ENCODE measurements around the gene ATXN1. TPM values are rescaled to one million over a fixed set of nuclear protein-coding genes. Genes with fewer than 3 reads are reported as not detected.
A peak's percentile ranks its signal among the peaks of the same experiment; 100 is the strongest.

ATXN1 gene
- total and polyA plus RNA-seq, 2 of the 8 experiments (the other 6 are each of a cell fraction or from before 2014, with no cell fraction given), result 1.6 to 4.0 TPM

DNA sequence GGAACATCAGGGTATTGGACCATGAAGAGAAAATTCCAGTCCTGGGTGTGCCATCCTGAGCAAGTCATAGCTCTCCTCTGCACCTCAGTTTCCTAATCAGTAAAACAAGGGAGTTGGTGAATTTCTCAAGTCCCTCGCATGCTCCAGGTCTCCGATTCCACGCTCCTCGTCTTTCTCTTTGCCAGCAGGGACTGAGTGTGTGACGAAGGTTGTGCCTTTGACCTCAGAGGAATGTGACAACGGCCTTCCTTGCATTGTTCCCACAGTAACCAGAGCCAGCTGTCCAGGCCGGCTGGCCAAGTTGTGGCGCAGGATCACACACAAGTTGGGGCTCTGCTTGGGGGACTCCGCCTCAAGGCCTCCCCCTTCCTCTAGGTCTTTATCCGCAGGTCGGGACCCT is 217.3 kb downstream of the ATXN1 start:
- H3K9ac ChIP-seq (replicated peaks in 1 of 4; ENCODE audit: extremely low read depth in 1 of 4, low read depth in 3 of 4, low read length in 3 of 4), result no peak overlapping the region
- POLR2A ChIA-PET (ENCODE audit: partially characterized antibody), result no interaction called here
- FAIRE-seq, result no peak

More for the DNA sequence above, 217.3 kb downstream of the ATXN1 start:
- Histone ChIP-seq H3K27ac (ENCODE audit: low read depth, low read length) (no peak overlapping the region), H2BK15ac (ENCODE audit: low read length) (no peak overlapping the region), H2BK20ac (ENCODE audit: low read length) (no peak overlapping the region), H3K14ac (ENCODE audit: insufficient read length) (no peak overlapping the region), H2BK5ac (ENCODE audit: low read depth, low read length) (no peak overlapping the region), H3K23ac (ENCODE audit: insufficient read length) (no peak overlapping the region), H4K8ac (ENCODE audit: extremely low read depth, insufficient read depth, low read length) (no peak overlapping the region), H3K79me1 (ENCODE audit: low read depth, low read length) (no peaks in the 10 kb centered on the region), H2AFZ (ENCODE audit: low read length) (no peak overlapping the region), H3K4ac (replicated peaks; ENCODE audit: insufficient read length, low read depth, low read length) (no peak overlapping the region), H4K91ac (replicated peaks; ENCODE audit: insufficient read length, low read length) (no peak overlapping the region), H3K79me2 (ENCODE audit: control insufficient read depth in 1 of 2, insufficient read depth in 2 of 2, low read length in 2 of 2) (no peaks in the 10 kb centered on the region), H4K20me1 (replicated peaks in 1 of 2; ENCODE audit: control insufficient read depth in 1 of 2, insufficient read depth in 2 of 2, low read length in 2 of 2) (no peaks in the 10 kb centered on the region), H3K18ac (ENCODE audit: extremely low read depth, low read length) (no peak overlapping the region), H3K4me1 (replicated peaks in 1 of 4; ENCODE audit: control insufficient read depth in 3 of 4, insufficient read depth in 4 of 4, low read length in 3 of 4) (no peaks in the 10 kb centered on the region), H2BK12ac (ENCODE audit: low read depth, low read length) (no peak overlapping the region), H3K23me2 (ENCODE audit: low read depth, low read length) (no peaks in the 10 kb centered on the region), H3K27me3 (replicated peaks in 1 of 4; ENCODE audit: control insufficient read depth in 3 of 4, extremely low read depth in 1 of 4, insufficient read depth in 3 of 4, low read length in 3 of 4) (no peaks in the 10 kb centered on the region), H2BK120ac (replicated peaks; ENCODE audit: low read depth, low read length) (no peak overlapping the region), H3K9me3 (ENCODE audit: insufficient read depth in 2 of 2, low read depth in 1 of 2, low read length in 1 of 2) (no peaks in the 10 kb centered on the region), H3K4me2 (ENCODE audit: insufficient read depth in 1 of 2, low read depth in 2 of 2, low read length in 2 of 2) (no peak overlapping the region), H3K36me3 (ENCODE audit: control insufficient read depth in 2 of 4, insufficient read depth in 4 of 4, low read length in 3 of 4) (no peaks in the 10 kb centered on the region), H4K5ac (ENCODE audit: insufficient read length, low read depth, low read length) (no peak overlapping the region), H2AK5ac (ENCODE audit: low read depth, low read length) (no peak overlapping the region), H3K4me3 (ENCODE audit: extremely low read depth in 1 of 4, insufficient read depth in 2 of 4, low read depth in 3 of 4, low read length in 4 of 4) (no peak overlapping the region), H3K56ac (replicated peaks; ENCODE audit: insufficient read length, low read depth, low read length) (no peak overlapping the region)
- no peak for TF ChIP-seq CREB1 (IDR thresholded peaks at IDR 0.05)
- TF ChIP-seq TEAD4 (IDR thresholded peaks at IDR 0.05; ENCODE audit: low read depth, low read length), result 0 out of 2 replicates have a peak, but pooled peaks have one; percentile 19
- CTCF ChIA-PET (ENCODE audit: partially characterized antibody), result interaction anchor here (1.3 to 1.8 kb wide), 3 partner anchors 13 to 33 kb away, joined by 4 to 5 read pairs (median 5); no protein-coding TSS in a partner anchor
- no peak for DNase-seq (ENCODE audit: low read depth in 1 of 2, low spot score in 2 of 2)
- WGBS, 2 experiments (ENCODE audit: extremely low coverage in 1 of 2, insufficient coverage in 1 of 2, insufficient read length in 1 of 2, insufficient replicate concordance in 2 of 2, low coverage in 1 of 2, low lambda C conversion rate in 2 of 2, missing lambda C conversion rate in 1 of 2), result 76% methylated on average over 8 of the region's 11 CpGs; no CpG with 5 or more reads in 1 of the 2 experiments
